GM19328 (cell line): ENCODE results near the gene CHRNA4.

ENCODE experiments used
- ATAC-seq: cut with Tn5 transposase; IDR thresholded peaks from one replicate; pipeline ENCODE4 v1.9.1; 2021; ENCODE audit warnings: mild to moderate bottlenecking, moderate library complexity; ENCODE audit not compliant: unreplicated experiment

The CHRNA4 gene

DNA sequence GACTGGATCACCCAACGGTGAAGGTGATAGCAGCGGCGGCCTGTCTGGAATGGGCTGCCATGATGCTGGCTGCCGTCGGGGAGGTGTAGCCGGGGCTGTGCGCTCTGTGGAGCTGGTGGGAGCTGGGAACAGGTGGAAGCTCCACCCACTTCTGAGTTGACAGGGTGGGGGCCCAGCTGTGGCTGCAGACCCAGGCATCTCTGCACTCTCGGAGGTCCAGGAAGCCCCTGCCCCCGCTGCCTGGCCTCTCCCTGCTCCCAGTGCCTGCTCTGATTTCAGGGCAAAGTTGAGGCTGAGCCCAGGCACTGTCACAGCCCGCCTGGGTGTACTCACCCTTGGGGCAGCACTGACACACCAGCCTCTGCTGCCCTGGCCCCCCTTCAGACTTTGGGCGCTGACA, 18.1 kb upstream of the CHRNA4 start:
- ATAC-seq: no peak

DNA sequence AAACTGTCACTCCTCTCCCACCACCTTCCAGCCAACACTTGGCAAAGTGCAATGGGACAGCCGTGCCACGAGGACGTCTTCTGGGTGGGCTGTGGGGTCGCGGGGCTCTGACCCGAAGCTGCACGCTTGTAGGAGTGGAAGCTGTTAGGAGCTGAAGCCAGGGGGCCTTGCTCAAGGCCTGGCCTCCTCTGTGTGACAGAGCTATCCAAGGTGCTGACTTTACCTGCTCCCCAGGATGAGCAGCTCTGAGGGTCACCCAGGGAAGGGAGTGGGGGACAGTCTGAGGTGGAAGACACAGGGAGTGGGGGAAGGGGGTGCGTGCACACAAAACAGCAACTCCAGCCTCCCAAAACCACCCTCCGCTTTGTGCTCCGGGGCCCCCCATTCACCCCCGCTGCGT, 17.5 kb upstream of the CHRNA4 start:
- ATAC-seq: no peak

- no peak for ATAC-seq
Observed at GRCh38 chr20:63377951-63378381, 16.8 kb upstream of the CHRNA4 start.

- no peak for ATAC-seq
Observed at GRCh38 chr20:63377256-63377941, 16.2 kb upstream of the CHRNA4 start.

DNA sequence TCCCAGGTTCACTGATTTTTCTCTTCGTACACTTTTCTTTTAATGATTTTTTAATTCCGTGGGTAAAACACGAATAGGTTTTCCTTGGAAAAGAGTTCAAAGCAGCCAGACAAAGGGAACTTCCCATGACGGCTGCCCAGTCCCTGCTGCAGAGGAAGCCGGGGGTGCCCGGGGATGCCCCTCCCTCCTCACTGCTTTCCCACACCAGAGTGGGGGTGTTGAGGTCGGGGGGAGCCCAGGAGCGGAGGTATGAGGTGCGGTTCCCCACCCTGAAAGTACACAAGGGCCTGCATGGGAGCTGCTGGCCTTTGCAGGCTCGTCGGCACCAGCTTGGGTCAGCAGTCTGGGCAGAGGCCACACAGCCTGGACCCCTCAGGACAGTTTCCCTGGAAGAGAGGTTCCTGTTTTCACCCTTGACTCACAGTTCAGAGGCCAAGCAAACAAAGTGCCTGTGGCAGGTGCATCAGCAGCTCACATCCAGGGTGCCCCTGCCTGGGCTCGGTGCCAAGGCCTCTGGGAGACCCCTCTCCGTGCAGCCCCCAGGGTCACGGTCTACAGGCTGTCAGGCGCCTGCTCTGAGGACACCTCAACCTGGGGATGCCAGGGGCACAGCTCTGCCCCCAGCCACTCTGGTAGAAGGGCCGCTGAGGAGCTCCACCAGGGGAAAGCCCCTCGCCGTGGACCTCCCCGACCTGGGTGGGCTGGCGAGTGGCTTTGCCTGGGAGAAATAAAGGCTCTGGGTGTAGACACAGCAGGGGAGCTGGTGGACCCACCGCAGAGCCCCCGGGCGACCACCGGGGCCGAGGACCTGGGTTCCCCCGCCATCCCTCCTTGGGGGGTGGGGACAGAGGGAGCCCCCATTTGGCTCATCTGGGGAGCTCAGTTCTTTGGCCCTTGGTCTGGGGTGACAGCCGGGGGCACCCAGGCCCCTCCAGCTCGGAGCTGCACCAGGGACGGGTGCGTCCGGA, 15.4 kb upstream of the CHRNA4 start:
- no peak for ATAC-seq

DNA sequence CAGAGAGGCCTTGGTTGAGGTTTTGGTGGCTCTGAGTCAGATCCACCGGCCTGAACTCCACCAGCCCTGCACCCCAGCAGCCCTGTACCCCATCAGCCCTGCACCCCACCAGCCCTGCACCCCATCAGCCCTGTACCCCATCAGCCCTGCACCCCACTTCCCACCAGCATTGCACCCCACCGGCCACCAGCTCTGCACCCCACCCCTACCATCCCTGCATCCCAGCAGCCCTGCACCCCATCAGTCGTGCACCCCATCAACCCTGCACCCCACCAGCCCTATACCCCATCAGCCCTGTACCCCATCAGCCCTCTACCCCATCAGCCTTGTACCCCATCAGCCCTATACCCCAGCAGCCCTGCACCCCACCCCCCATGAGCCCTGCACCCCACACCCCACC, 14.3 kb upstream of the CHRNA4 start:
- no peak for ATAC-seq

DNA sequence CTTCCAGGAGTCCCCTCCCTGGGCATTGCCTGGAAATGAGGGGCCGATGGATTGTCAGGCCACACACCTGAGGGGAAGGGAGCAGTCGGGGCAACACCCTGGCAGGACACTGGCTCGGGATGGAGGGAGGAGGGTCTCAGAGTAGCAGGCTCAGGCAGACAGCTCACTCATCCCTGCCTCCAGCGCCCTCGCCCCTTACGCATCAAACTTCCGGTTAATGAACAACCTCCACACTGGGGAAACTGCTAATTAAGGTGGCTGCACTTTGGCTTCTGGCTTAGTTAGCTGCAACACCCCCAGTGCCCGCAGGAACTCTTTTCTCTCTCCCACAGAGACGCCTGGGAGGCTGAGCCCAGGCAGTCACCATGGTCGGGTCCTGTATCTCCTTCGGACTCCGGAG, 13.4 kb upstream of the CHRNA4 start:
- ATAC-seq: no peak

GRCh38 chr20:63373996-63374395, 12.8 kb upstream of the CHRNA4 start:
- no peak for ATAC-seq

- no peak for ATAC-seq
Observed at GRCh38 chr20:63372971-63373885, 12.1 kb upstream of the CHRNA4 start.

DNA sequence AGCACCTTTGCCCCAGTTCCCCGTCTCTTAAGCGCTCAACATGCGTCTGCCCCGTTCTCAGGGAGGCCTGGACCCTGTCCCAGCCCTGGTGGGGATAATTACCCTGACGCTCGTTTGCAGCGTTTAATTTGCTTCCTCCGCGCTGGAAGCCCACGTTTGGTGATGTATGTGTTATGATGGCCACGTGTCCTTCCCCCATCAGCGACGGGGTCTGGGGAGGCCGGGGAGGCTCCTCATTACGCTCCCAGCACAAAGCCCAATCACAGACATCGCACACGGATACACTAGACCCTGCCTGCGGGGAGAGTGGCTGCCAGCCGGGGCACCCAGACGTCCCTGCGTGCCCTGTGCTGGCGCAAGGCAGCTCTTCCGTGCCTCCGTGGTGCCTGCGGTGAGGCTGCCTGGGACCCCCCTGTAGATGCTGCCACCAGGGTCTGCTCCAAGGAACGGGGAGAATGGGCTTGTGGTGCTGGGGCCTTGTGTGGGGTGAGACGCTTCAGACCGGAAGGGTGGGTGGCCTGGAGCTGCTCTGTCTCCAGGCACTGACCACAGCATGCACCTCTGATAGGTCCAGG, 10.2 kb upstream of the CHRNA4 start:
- ATAC-seq: no peak

DNA sequence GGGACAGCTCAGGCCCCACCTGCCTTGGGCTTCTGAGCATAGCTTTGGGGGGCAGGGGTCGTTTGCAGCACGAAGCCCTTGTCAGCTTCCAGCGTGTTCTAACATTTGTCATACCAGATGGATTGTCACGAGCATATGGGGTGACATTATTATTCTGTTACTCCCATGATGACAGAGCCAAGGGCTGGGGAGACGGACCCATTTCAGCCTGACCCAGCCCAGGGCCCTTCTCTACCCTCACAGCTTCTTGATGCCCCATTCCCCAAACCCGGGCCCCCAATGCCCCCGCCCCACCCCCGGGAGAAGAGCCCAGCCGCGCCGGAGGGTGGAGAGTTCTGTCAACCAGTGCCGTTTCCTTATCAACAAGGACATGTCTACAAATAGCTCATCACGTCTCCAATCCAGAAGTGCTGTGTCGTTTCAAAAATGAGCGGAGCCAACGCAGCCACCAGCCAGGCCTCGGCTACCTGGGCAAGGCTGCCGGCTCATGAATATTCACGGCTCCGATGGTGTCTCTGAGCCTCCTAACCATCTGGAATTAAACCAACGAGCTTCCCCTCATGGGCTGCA, 9.6 kb upstream of the CHRNA4 start:
- no peak for ATAC-seq

DNA sequence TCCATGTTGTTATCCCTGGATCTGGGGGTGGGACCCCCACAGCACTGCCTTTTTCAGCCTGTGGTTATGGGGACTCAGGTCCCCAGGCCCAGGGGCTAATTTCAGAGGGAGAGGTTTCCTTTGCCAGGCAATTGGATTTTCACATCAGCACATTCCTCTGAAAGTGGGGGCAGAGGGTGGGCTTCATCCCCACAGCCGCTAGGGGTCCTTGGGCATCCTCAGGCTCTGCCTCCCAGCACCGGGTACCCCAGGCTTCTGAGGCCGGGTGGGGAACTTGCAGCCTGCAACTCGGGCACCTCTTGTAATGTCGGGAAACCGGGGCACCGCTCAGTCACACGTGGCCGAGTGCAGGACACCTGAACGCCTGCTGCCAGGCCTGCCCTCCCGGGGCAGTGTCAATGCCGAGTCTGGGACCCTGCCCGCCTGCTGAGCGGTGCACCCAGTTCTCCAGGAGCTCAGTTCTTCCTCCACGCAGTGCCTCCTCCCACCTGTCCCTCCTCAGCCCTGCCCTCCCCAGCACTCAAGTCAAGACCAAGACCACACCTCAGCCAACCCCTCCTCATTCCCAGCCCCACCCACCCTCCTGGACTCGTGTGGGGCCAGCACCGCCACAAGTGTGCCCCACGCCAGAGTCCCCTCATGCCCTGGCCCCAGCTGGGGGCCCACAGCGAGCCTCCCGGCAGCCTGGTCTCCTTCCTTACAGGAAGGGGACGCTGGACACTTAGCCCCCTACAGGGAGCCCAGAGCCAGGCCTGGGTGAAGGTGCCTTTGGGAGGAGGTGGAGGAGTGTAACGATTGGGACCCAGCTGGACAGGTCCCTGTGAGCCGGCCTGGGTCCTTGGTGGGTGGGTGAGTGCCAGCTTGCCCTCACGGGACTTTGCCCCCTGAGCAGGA, 8.8 kb upstream of the CHRNA4 start:
- no peak for ATAC-seq

GRCh38 chr20:63369024-63369530, 7.9 kb upstream of the CHRNA4 start:
- ATAC-seq: no peak

DNA sequence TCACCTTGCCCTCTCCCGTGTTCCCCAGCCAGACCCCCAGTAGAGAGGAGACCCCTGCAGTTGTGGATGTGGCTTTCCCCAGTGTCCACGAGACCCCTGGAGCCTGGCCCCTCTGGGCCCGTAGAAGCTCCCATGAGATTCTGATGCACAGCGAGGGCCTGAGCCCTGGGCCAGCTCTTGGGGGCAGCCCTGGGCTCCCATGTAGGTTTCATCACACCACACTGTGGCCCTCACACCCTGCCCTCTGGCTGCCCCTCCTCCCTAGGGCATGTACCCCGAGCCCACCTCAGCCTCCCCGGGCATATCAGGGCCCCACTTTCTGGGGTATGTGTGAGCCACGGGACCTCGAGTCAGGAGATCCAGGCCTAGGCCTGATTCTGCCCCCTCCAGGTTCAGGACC, 7.0 kb upstream of the CHRNA4 start:
- no peak for ATAC-seq

DNA sequence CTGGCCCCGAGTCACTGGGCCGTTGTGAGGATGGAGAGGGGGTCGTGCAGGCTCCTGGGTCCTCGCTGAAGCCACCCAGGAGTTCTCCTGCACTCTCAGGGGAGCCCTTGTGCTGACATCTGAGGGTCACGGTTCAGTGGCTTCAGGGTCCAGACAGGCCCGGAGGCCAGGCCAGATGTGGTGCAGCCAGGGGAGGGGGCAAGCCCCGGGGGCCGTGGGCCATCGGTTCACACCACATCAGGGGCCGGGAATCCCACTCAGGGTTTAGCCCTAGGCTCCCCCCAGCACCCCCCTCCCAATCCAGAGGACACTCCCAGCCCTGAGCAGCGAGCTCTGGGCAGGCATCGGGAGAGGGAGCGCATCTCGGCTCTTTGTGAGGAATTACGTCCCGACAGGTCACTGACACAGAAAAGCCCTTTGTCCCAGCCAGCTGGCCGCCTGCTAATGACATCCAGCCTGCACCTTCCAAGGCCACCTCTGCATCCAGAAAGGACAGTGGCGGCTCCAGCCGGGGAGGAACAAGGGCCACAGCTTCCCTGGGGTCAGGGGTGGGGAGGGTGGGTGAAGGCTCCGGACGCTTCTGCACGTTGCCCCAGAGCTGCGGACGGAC, 6.4 kb upstream of the CHRNA4 start:
- no peak for ATAC-seq

GRCh38 chr20:63366390-63367365, 5.5 kb upstream of the CHRNA4 start:
- no peak for ATAC-seq

- no peak for ATAC-seq
Observed at GRCh38 chr20:63365601-63366389, 4.6 kb upstream of the CHRNA4 start.
